HCT116 (cell line): Measurements from ENCODE around the gene ITGA11. TPM values are rescaled to one million over a fixed set of nuclear protein-coding genes. Genes with fewer than 3 reads are reported as not detected.

ENCODE experiments used
- ATAC-seq: fragments of 200-7000 bp; cut with Tn5 transposase; 2 replicates; pipeline ENCODE4 v1.9.1; 2020; ENCODE audit warnings: mild to moderate bottlenecking, moderate library complexity
- BruUV-seq: library from RNA; stranded (reverse); fragments of 400-500 nt; replicated peaks from 2 replicates; lab custom pipeline; 2021; lab: Mats Ljungman, UMichigan
- CTCF ChIA-PET: fragments of 300-600 bp; sonication (Branson Sonifier 250); formaldehyde crosslinking; loops from one replicate; lab custom pipeline; 2021; ENCODE audit warnings: antibody characterized with exemption; lab: Charles Lee
- POLR2A ChIA-PET: fragments of 300-600, 350-600 bp; sonication (Branson Sonifier 250); formaldehyde crosslinking; loops from one replicate; lab custom pipeline; 2021; ENCODE audit warnings: antibody characterized with exemption; lab: Charles Lee
- RAD21 ChIA-PET, 2 experiments: fragments of 300-600 bp; sonication (Branson Sonifier 250); formaldehyde crosslinking; loops; one replicate each; lab custom pipeline; 2023; ENCODE audit warnings: low total read pairs in 2 of 2; ENCODE audit not compliant: uncharacterized antibody in 2 of 2, unreplicated experiment in 2 of 2, low non-redundant PET in 1 of 2; lab: Charles Lee
- DNase-seq: peaks from one replicate; pipeline ENCODE4 v3.0.0-alpha.2; 2010; ENCODE audit warnings: low read depth, low spot score
- H2AFZ ChIP-seq: fragments of 200-600 bp; shearing (Covaris generic), sonication (generic); 2 replicates; pipeline ENCODE4 v1.6.1; 2017; ENCODE audit warnings: low read depth, mixed run types, mixed read lengths, antibody characterized with exemption, low read length; ENCODE audit not compliant: poor library complexity, severe bottlenecking
- H3K27ac ChIP-seq: 2 replicates; pipeline ENCODE4 v1.5.1; 2012; ENCODE audit warnings: low read depth, low read length
- H3K27me3 ChIP-seq: fragments of 200-600 bp; sonication (generic); 2 replicates; pipeline ENCODE4 v1.6.1; 2016; ENCODE audit warnings: mixed run types, low read length, mixed read lengths; ENCODE audit not compliant: insufficient read depth
- H3K36me3 ChIP-seq, 2 experiments: fragments of 200-500 bp in 1 of 2; fragments of 200-600 bp in 1 of 2; sonication (Bioruptor generic) in 1 of 2; sonication (generic) in 1 of 2; 2 replicates each; pipeline versions ENCODE4 v1.5.1 to v1.6.1; 2014 to 2016; ENCODE audit warnings: low read length in 2 of 2, inconsistent platforms in 1 of 2, mixed read lengths in 1 of 2, mixed run types in 1 of 2; ENCODE audit not compliant: insufficient read depth in 2 of 2, control insufficient read depth in 1 of 2
- H3K4me1 ChIP-seq, 2 experiments: fragments of 200-600 bp in 1 of 2; sonication (generic) in 1 of 2; 2 replicates each; pipeline versions ENCODE4 v1.5.1 to v1.6.1; 2012 to 2017; ENCODE audit warnings: low read length in 2 of 2, inconsistent platforms in 1 of 2, mild to moderate bottlenecking in 1 of 2, mixed read lengths in 1 of 2, mixed run types in 1 of 2, moderate library complexity in 1 of 2; ENCODE audit not compliant: insufficient read depth in 2 of 2, control insufficient read depth in 1 of 2
- H3K4me2 ChIP-seq: fragments of 200-600 bp; sonication (generic); 2 replicates; pipeline ENCODE4 v1.6.1; 2017; ENCODE audit warnings: mixed run types, low read length, mixed read lengths
- H3K4me3 ChIP-seq, 2 experiments: fragments of 200-600 bp in 1 of 2; sonication (generic) in 1 of 2; replicated peaks in 1 of 2; 2 replicates each; pipeline ENCODE4 v1.5.1; 2011 to 2016; ENCODE audit warnings: low read length in 2 of 2, control low read depth in 1 of 2, low read depth in 1 of 2, mild to moderate bottlenecking in 1 of 2, mixed read lengths in 1 of 2, mixed run types in 1 of 2
- H3K79me2 ChIP-seq: fragments of 200-600 bp; sonication (generic); 2 replicates; pipeline ENCODE4 v1.6.1; 2017; ENCODE audit warnings: mild to moderate bottlenecking, mixed run types, low read length, moderate library complexity, mixed read lengths; ENCODE audit not compliant: insufficient read depth
- H3K9ac ChIP-seq: fragments of 200-600 bp; sonication (generic); 2 replicates; pipeline ENCODE4 v1.6.1; 2016; ENCODE audit warnings: low read length, mixed read lengths
- H3K9me2 ChIP-seq: fragments of 200-600 bp; sonication (generic), shearing (Covaris generic); 2 replicates; pipeline ENCODE4 v1.6.1; 2017; ENCODE audit warnings: mixed run types, mild to moderate bottlenecking, moderate library complexity; ENCODE audit not compliant: insufficient read depth
- H3K9me3 ChIP-seq, 2 experiments: fragments of 200-500 bp in 1 of 2; fragments of 200-600 bp in 1 of 2; sonication (Bioruptor generic) in 1 of 2; sonication (generic) in 1 of 2; 2 replicates each; pipeline ENCODE4 v1.6.1; 2014 to 2017; ENCODE audit warnings: low read length in 2 of 2, mixed read lengths in 2 of 2, inconsistent platforms in 1 of 2, low read depth in 1 of 2, mild to moderate bottlenecking in 1 of 2, mixed run types in 1 of 2, moderate library complexity in 1 of 2; ENCODE audit not compliant: control insufficient read depth in 1 of 2, insufficient read depth in 1 of 2
- H4K20me1 ChIP-seq: fragments of 200-600 bp; sonication (generic), shearing (Covaris generic); 2 replicates; pipeline ENCODE4 v1.6.1; 2017; ENCODE audit warnings: mixed run types, mild to moderate bottlenecking, moderate library complexity; ENCODE audit not compliant: insufficient read depth
- ATF3 ChIP-seq: IDR thresholded peaks from 2 replicates; pipeline ENCODE4 v1.6.1; 2012
- CBX3 ChIP-seq: IDR thresholded peaks from 2 replicates; pipeline ENCODE4 v1.6.1; 2012; ENCODE audit warnings: low read depth
- CEBPB ChIP-seq: IDR thresholded peaks from 2 replicates; pipeline ENCODE4 v1.6.1; 2012; ENCODE audit warnings: low read depth
- CTCF ChIP-seq, 3 experiments: fragments of 200-600 bp in 1 of 3; sonication (generic) in 1 of 3; IDR thresholded peaks in 2 of 3; conservative IDR thresholded peaks in 1 of 3; 2 replicates each; pipeline ENCODE4 v1.5.1; 2012 to 2017; ENCODE audit warnings: low read depth in 2 of 3, low read length in 2 of 3, antibody characterized with exemption in 1 of 3, borderline replicate concordance in 1 of 3, control low read depth in 1 of 3, mild to moderate bottlenecking in 1 of 3, mixed read lengths in 1 of 3, mixed run types in 1 of 3, moderate library complexity in 1 of 3; ENCODE audit not compliant: insufficient read depth in 1 of 3
- ELF1 ChIP-seq: IDR thresholded peaks from 2 replicates; pipeline ENCODE4 v1.6.1; 2012; ENCODE audit warnings: low read depth, borderline replicate concordance
- EZH2 ChIP-seq: fragments of 200-600 bp; sonication (generic); IDR thresholded peaks from 2 replicates; pipeline ENCODE4 v1.6.1; 2017; ENCODE audit warnings: antibody characterized with exemption, mixed run types
- EZH2phosphoT487 ChIP-seq: fragments of 200-600 bp; IDR thresholded peaks from 2 replicates; pipeline ENCODE4 v1.6.1; 2018; ENCODE audit warnings: antibody characterized with exemption, borderline replicate concordance
- FOSL1 ChIP-seq: IDR thresholded peaks from 2 replicates; pipeline ENCODE4 v1.6.1; 2012; ENCODE audit warnings: low read depth
- JUND ChIP-seq: IDR thresholded peaks from 2 replicates; pipeline ENCODE4 v1.6.1; 2012
- MAX ChIP-seq: IDR thresholded peaks from 2 replicates; pipeline ENCODE4 v1.6.1; 2012
- POLR2A ChIP-seq: IDR thresholded peaks from 2 replicates; pipeline ENCODE4 v1.7.0; 2011; ENCODE audit warnings: borderline replicate concordance; ENCODE audit not compliant: insufficient read depth, insufficient read length; ENCODE audit errors: extremely low read depth
- POLR2AphosphoS5 ChIP-seq: IDR thresholded peaks from 2 replicates; pipeline ENCODE4 v1.6.1; 2011; ENCODE audit warnings: mild to moderate bottlenecking, low read depth, low read length, moderate library complexity
- RAD21 ChIP-seq: IDR thresholded peaks from 2 replicates; pipeline ENCODE4 v1.6.1; 2012; ENCODE audit warnings: low read depth, mild to moderate bottlenecking
- REST ChIP-seq: IDR thresholded peaks from 2 replicates; pipeline ENCODE4 v1.6.1; 2012; ENCODE audit warnings: low read depth
- SIN3A ChIP-seq: IDR thresholded peaks from 2 replicates; pipeline ENCODE4 v1.6.1; 2012; ENCODE audit warnings: low read depth
- SP1 ChIP-seq: IDR thresholded peaks from 2 replicates; pipeline ENCODE4 v1.6.1; 2012; ENCODE audit warnings: low read depth
- SRF ChIP-seq: IDR thresholded peaks from 2 replicates; pipeline ENCODE4 v1.6.1; 2012; ENCODE audit warnings: low read depth
- YY1 ChIP-seq: IDR thresholded peaks from 2 replicates; pipeline ENCODE4 v1.6.1; 2011; ENCODE audit warnings: low read length, low read depth, moderate library complexity, mild to moderate bottlenecking; ENCODE audit not compliant: insufficient replicate concordance; ENCODE audit errors: extremely low read depth
- ZBTB33 ChIP-seq: IDR thresholded peaks from 2 replicates; pipeline ENCODE4 v1.6.1; 2011; ENCODE audit warnings: mild to moderate bottlenecking, low read length, moderate library complexity; ENCODE audit not compliant: insufficient replicate concordance; ENCODE audit errors: extremely low read depth
- ZNF274 ChIP-seq: fragments of 200-500 bp; sonication (Bioruptor generic); IDR thresholded peaks from 2 replicates; pipeline ENCODE4 v1.6.1; 2014; ENCODE audit warnings: mild to moderate bottlenecking, low read depth, low read length, inconsistent platforms
- intact Hi-C: fragments of 100-400 bp; cut with micrococcal nuclease; formaldehyde crosslinking; loops from 2 replicates; pipeline ENCODE4 v1.10.0; 2022
- total RNA-seq: library from RNA; stranded (reverse); gene quantifications from one replicate; pipeline ENCODE4 v1.2.1, GENCODE V29; 2021; ENCODE audit not compliant: unreplicated experiment

Gene ITGA11
- total RNA-seq, 1 experiment from 2014 or later, result not detected

- H4K20me1 ChIP-seq, result peaks cover 4% of the 10 kb centered on the region; the same call in 1 of the 2 replicates
- TF ChIP-seq POLR2AphosphoS5 (no peak), POLR2A (no peak), SP1 (no peak), ELF1 (no peak), FOSL1 (no peak), ZNF274 (no peak), JUND (no peak), RAD21 (no peak), EZH2 (no peak), CEBPB (no peak), MAX (no peak), YY1 (no peak), CTCF (IDR thresholded peaks at IDR 0.05 in 2 of 3, conservative IDR thresholded peaks at IDR 0.05 in 1 of 3; ENCODE audit: borderline replicate concordance in 1 of 3, insufficient read depth in 1 of 3, low read depth in 2 of 3, low read length in 2 of 3) (no peak), ZBTB33 (no peak), SIN3A (no peak), ATF3 (no peak), CBX3 (no peak), REST (no peak), EZH2phosphoT487 (no peak), SRF (no peak)
- TF ChIP-seq, all 23 proteins: peak for 0
- Histone ChIP-seq H2AFZ (no peak overlapping the region), H3K9ac (no peak overlapping the region), H3K79me2 (peaks cover 100% of the 10 kb centered on the region), H3K27ac (no peak overlapping the region), H3K4me2 (no peak overlapping the region), H3K36me3 (peaks cover 10 to 26% of the 10 kb centered on the region in 2 experiments; a peak in 3 of 4 replicates), H3K9me3 (no peaks in the 10 kb centered on the region), H3K4me1 (peaks cover under 1 to 4% of the 10 kb centered on the region in 2 experiments; a peak in 3 of 4 replicates), H3K27me3 (no peaks in the 10 kb centered on the region), H3K4me3 (no peak overlapping the region), H3K9me2 (no peaks in the 10 kb centered on the region)
- ChIA-PET CTCF (no interaction called here), POLR2A (no interaction called here), RAD21 (no interaction called here)
- no peak for ATAC-seq
- DNase-seq, result no peak
- intact Hi-C loops, result no loop called here
- no TSS peak for BruUV-seq
Observed at GRCh38 chr15:68285259-68285980, 146.5 kb downstream of the ITGA11 start.
